Measurements from ENCODE around the gene MAP3K12. TPM values are rescaled to one million over a fixed set of nuclear protein-coding genes. Genes with fewer than 3 reads are reported as not detected.
A peak's percentile ranks its signal among the peaks of the same experiment; 100 is the strongest.
"Not testable (repeated sequence)": the region's sequence is repeated elsewhere in the genome, so short reads cannot be mapped to it uniquely, and the experiment has no call there.

Gene MAP3K12
- total RNA-seq, 1 donor from 2014 or later: 11.1 TPM

GRCh38 chr12:53481939-53482586 lies 17.2 kb downstream of the MAP3K12 start:
- Mint-ChIP-seq H3K27ac (ENCODE audit: unreplicated experiment) (peak overlapping the region; percentile 88), H3K9me3 (ENCODE audit: unreplicated experiment) (no peaks in the 10 kb centered on the region), H3K36me3 (ENCODE audit: low read depth, unreplicated experiment) (peaks cover 24% of the 10 kb centered on the region), H3K4me1 (ENCODE audit: low read depth, unreplicated experiment) (peaks cover 29% of the 10 kb centered on the region), H3K4me3 (ENCODE audit: unreplicated experiment) (peak overlapping the region; percentile 57), H3K27me3 (ENCODE audit: low read depth, unreplicated experiment) (no peaks in the 10 kb centered on the region)
- Histone ChIP-seq H3K9ac (ENCODE audit: low read length) (no peak overlapping the region), H3K36me3 (ENCODE audit: insufficient read depth, low read length) (peaks cover 50% of the 10 kb centered on the region), H3K79me2 (ENCODE audit: insufficient read depth, low read length) (peaks cover 22% of the 10 kb centered on the region), H3K4me3 (ENCODE audit: insufficient read depth, low read depth, low read length) (no peak overlapping the region), H3K4me2 (ENCODE audit: low read length) (no peak overlapping the region), H2AFZ (ENCODE audit: low read depth, low read length) (no peak overlapping the region), H3K4me1 (ENCODE audit: insufficient read depth, low read length) (peaks cover 20% of the 10 kb centered on the region), H4K20me1 (ENCODE audit: insufficient read depth, low read length) (peaks cover 86% of the 10 kb centered on the region), H3K9me3 (ENCODE audit: insufficient read depth, low read depth, low read length) (no peaks in the 10 kb centered on the region), H3K27me3 (ENCODE audit: insufficient read depth, low read length) (no peaks in the 10 kb centered on the region), H3K27ac (ENCODE audit: low read depth, low read length) (no peak overlapping the region)
- DNase-seq (ENCODE audit: low read depth) (no peak), FAIRE-seq (no peak)
- TF ChIP-seq EZH2 (IDR thresholded peaks at IDR 0.05; ENCODE audit: insufficient read depth, low read length) (no peak), CTCF (IDR thresholded peaks at IDR 0.05; ENCODE audit: insufficient read depth, low read depth, low read length) (peak; percentile 26)

GRCh38 chr12:53481458-53481857 lies 17.8 kb downstream of the MAP3K12 start:
- H3K36me3 ChIP-seq (ENCODE audit: insufficient read depth, low read length): peaks cover 55% of the 10 kb centered on the region
- not testable (repeated sequence) for H3K4me2 ChIP-seq (ENCODE audit: low read length); H3K4me3 ChIP-seq (ENCODE audit: insufficient read depth, low read depth, low read length); FAIRE-seq; H3K27me3 Mint-ChIP-seq (ENCODE audit: low read depth, unreplicated experiment); H3K27me3 ChIP-seq (ENCODE audit: insufficient read depth, low read length); H3K9me3 Mint-ChIP-seq (ENCODE audit: unreplicated experiment); H3K4me3 Mint-ChIP-seq (ENCODE audit: unreplicated experiment); H3K9ac ChIP-seq (ENCODE audit: low read length); H3K27ac ChIP-seq (ENCODE audit: low read depth, low read length); H3K9me3 ChIP-seq (ENCODE audit: insufficient read depth, low read depth, low read length); H2AFZ ChIP-seq (ENCODE audit: low read depth, low read length)
- H3K4me1 ChIP-seq (ENCODE audit: insufficient read depth, low read length): peaks cover 20% of the 10 kb centered on the region
- Mint-ChIP-seq H3K4me1 (ENCODE audit: low read depth, unreplicated experiment) (peaks cover 33% of the 10 kb centered on the region), H3K36me3 (ENCODE audit: low read depth, unreplicated experiment) (peaks cover 27% of the 10 kb centered on the region), H3K27ac (ENCODE audit: unreplicated experiment) (peak overlapping the region; percentile 88)
- H3K79me2 ChIP-seq (ENCODE audit: insufficient read depth, low read length): peaks cover 28% of the 10 kb centered on the region
- H4K20me1 ChIP-seq (ENCODE audit: insufficient read depth, low read length): peaks cover 90% of the 10 kb centered on the region
- peak; percentile 42 for DNase-seq (ENCODE audit: low read depth)

- Histone ChIP-seq H3K27ac (ENCODE audit: low read depth, low read length) (no peak overlapping the region), H3K4me1 (ENCODE audit: insufficient read depth, low read length) (peaks cover 20% of the 10 kb centered on the region), H3K9ac (ENCODE audit: low read length) (peak overlapping the region; percentile 10), H3K4me3 (ENCODE audit: insufficient read depth, low read depth, low read length) (no peak overlapping the region), H2AFZ (ENCODE audit: low read depth, low read length) (no peak overlapping the region), H3K79me2 (ENCODE audit: insufficient read depth, low read length) (peaks cover 35% of the 10 kb centered on the region), H3K36me3 (ENCODE audit: insufficient read depth, low read length) (peaks cover 62% of the 10 kb centered on the region), H3K9me3 (ENCODE audit: insufficient read depth, low read depth, low read length) (no peaks in the 10 kb centered on the region), H4K20me1 (ENCODE audit: insufficient read depth, low read length) (peaks cover 94% of the 10 kb centered on the region), H3K4me2 (ENCODE audit: low read length) (no peak overlapping the region), H3K27me3 (ENCODE audit: insufficient read depth, low read length) (no peaks in the 10 kb centered on the region)
- DNase-seq (ENCODE audit: low read depth): no peak
- H3K27ac Mint-ChIP-seq (ENCODE audit: unreplicated experiment): no peak overlapping the region
- H3K27me3 Mint-ChIP-seq (ENCODE audit: low read depth, unreplicated experiment): no peaks in the 10 kb centered on the region
- H3K4me3 Mint-ChIP-seq (ENCODE audit: unreplicated experiment): no peak overlapping the region
- TF ChIP-seq EZH2 (IDR thresholded peaks at IDR 0.05; ENCODE audit: insufficient read depth, low read length) (no peak), CTCF (IDR thresholded peaks at IDR 0.05; ENCODE audit: insufficient read depth, low read depth, low read length) (no peak)
- FAIRE-seq: no peak
- H3K9me3 Mint-ChIP-seq (ENCODE audit: unreplicated experiment): no peaks in the 10 kb centered on the region
- peaks cover 35% of the 10 kb centered on the region for H3K4me1 Mint-ChIP-seq (ENCODE audit: low read depth, unreplicated experiment)
- peaks cover 27% of the 10 kb centered on the region for H3K36me3 Mint-ChIP-seq (ENCODE audit: low read depth, unreplicated experiment)
Measured at GRCh38 chr12:53480491-53481442, 18.5 kb downstream of the MAP3K12 start.
